HG02943 (cell line): ENCODE measurements around the gene OR56A4.
"Not testable (repeated sequence)": the region's sequence is repeated elsewhere in the genome, so short reads cannot be mapped to it uniquely, and the experiment has no call there.

Source experiments
- ATAC-seq: cut with Tn5 transposase; IDR thresholded peaks from one replicate; pipeline ENCODE4 v1.9.1; 2021; ENCODE audit warnings: mild to moderate bottlenecking, low read depth, moderate library complexity; ENCODE audit not compliant: unreplicated experiment

Gene OR56A4

GRCh38 chr11:5966958-5967357 is 39.8 kb downstream of the OR56A4 start:
- no peak for ATAC-seq

GRCh38 chr11:5960704-5961320 is 45.9 kb downstream of the OR56A4 start:
- ATAC-seq, result not testable (repeated sequence)

- no peak for ATAC-seq
These were observed 51.2 kb downstream of the OR56A4 start for GRCh38 chr11:5955586-5955985.
